Left renal pelvis (tissue), 4 donors: ENCODE measurements around the gene ADK. TPM values are rescaled to one million over a fixed set of nuclear protein-coding genes. Genes with fewer than 3 reads are reported as not detected.

Source experiments
- DNase-seq, 4 donors: peaks; one replicate each; pipeline ENCODE4 v3.0.0-alpha.2; 2013; ENCODE audit warnings: low read depth in 4 of 4, low spot score in 3 of 4
- polyA plus RNA-seq, 4 donors: library from polyadenylated mRNA; unstranded; fragments of 120-200 nt; gene quantifications; one replicate each; pipeline ENCODE4 v1.2.1, GENCODE V29; 2013; ENCODE audit not compliant: insufficient read length in 4 of 4

ADK gene
- polyA plus RNA-seq, 4 donors: 21.9 to 38.2 (median 30.0) TPM

- DNase-seq: no peak
These were observed 489.3 kb downstream of the ADK start for GRCh38 chr10:74640134-74640921.

- no peak for DNase-seq
These were observed 490.6 kb downstream of the ADK start for GRCh38 chr10:74641659-74642058.

- DNase-seq: no peak
These were observed 492.0 kb downstream of the ADK start for GRCh38 chr10:74642901-74643595.

- DNase-seq: no peak
These were observed 492.6 kb downstream of the ADK start for GRCh38 chr10:74643596-74643975.

- DNase-seq: no peak
These were observed 493.7 kb downstream of the ADK start for GRCh38 chr10:74644738-74645137.

GRCh38 chr10:74645692-74646091 lies 494.7 kb downstream of the ADK start:
- no peak for DNase-seq

GRCh38 chr10:74650613-74651012 lies 499.6 kb downstream of the ADK start:
- DNase-seq: no peak

- DNase-seq: no peak
These were observed 500.5 kb downstream of the ADK start for GRCh38 chr10:74651565-74651964.

- no peak for DNase-seq
These were observed 501.6 kb downstream of the ADK start for GRCh38 chr10:74652664-74653063.

GRCh38 chr10:74658511-74658910 lies 507.5 kb downstream of the ADK start:
- no peak for DNase-seq

- DNase-seq: no peak
These were observed 511.6 kb downstream of the ADK start for GRCh38 chr10:74662635-74663034.

- no peak for DNase-seq
These were observed 518.2 kb downstream of the ADK start for GRCh38 chr10:74669210-74669609.

GRCh38 chr10:74671716-74672115 lies 520.7 kb downstream of the ADK start:
- DNase-seq: no peak

GRCh38 chr10:74672430-74673165 lies 521.6 kb downstream of the ADK start:
- DNase-seq: no peak

GRCh38 chr10:74674927-74675326 lies 523.9 kb downstream of the ADK start:
- DNase-seq: no peak

GRCh38 chr10:74675484-74675883 lies 524.5 kb downstream of the ADK start:
- DNase-seq: no peak

GRCh38 chr10:74677951-74678350 lies 526.9 kb downstream of the ADK start:
- DNase-seq: no peak

- DNase-seq: no peak
These were observed 531.1 kb downstream of the ADK start for GRCh38 chr10:74681917-74682627.

GRCh38 chr10:74683067-74683466 lies 532.0 kb downstream of the ADK start:
- DNase-seq: no peak

GRCh38 chr10:74683621-74684364 lies 532.8 kb downstream of the ADK start:
- DNase-seq: no peak
